Measurements from ENCODE around the gene SLC35D2.

Gene SLC35D2

GRCh38 chr9:96302021-96302420 is 81.5 kb downstream of the SLC35D2 start, which contains the start of gene HSD17B3:
HSD17B3 (minus strand) TSS chr9:96302176; CDS start chr9:96302104, 72 bp downstream.
- DNase-seq = no peak

- DNase-seq = no peak
These were observed 83.7 kb downstream of the SLC35D2 start for GRCh38 chr9:96299823-96300222.

GRCh38 chr9:96294159-96294545 is 89.4 kb downstream of the SLC35D2 start:
- no peak for DNase-seq

GRCh38 chr9:96293498-96294158 is 89.9 kb downstream of the SLC35D2 start:
- no peak for DNase-seq

- no peak for DNase-seq
These were observed 94.1 kb downstream of the SLC35D2 start for GRCh38 chr9:96289392-96289791.

- no peak for DNase-seq
These were observed 101.9 kb downstream of the SLC35D2 start for GRCh38 chr9:96281641-96282040.

GRCh38 chr9:96279932-96280331 is 103.6 kb downstream of the SLC35D2 start:
- DNase-seq = no peak

GRCh38 chr9:96274939-96275338 is 108.6 kb downstream of the SLC35D2 start:
- no peak for DNase-seq
